Measurements from ENCODE around the gene AKNA. TPM values are rescaled to one million over a fixed set of nuclear protein-coding genes. Genes with fewer than 3 reads are reported as not detected.

Gene AKNA
- total RNA-seq, 1 donor from 2014 or later = 5.7 TPM

DNA sequence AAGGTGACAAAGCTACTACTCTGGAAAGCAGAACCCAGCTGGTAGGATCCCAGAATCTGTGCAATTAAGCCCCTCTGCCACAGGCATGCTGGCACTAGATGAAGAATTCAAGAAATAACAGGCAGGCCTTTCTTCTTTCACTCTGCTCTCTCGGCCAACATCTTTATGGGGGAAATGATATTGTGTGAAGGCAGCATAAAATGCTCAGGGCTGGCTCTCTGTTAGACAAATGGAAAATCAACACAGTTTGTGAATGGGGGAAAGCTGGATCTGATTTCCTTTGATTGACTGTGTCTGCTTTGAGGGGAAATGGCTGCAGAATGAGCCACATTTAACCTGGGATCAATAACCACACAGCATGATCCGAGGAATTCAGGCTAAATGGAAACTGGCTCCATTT, 29.1 kb upstream of the AKNA start:
- ATAC-seq = no peak

DNA sequence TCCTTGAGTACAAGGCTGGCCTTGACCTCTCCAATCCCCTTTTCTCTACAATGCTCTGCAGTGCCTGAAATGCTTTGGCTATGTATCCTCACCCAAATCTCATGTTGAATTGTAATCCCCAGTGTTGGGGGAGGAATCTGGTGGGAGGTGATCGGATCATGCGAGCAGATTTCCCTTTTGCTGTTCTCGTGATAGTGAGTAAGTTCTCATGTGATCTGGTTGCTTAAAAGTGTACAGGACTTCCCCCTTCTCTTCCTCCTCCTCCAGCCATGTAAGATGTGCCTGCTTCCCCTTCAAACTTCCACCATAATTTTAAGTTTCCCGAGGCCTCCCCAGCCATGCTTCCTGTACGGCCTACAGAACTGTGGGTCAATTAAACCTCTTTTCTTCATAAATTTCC, 28.5 kb upstream of the AKNA start:
- no peak for ATAC-seq

DNA sequence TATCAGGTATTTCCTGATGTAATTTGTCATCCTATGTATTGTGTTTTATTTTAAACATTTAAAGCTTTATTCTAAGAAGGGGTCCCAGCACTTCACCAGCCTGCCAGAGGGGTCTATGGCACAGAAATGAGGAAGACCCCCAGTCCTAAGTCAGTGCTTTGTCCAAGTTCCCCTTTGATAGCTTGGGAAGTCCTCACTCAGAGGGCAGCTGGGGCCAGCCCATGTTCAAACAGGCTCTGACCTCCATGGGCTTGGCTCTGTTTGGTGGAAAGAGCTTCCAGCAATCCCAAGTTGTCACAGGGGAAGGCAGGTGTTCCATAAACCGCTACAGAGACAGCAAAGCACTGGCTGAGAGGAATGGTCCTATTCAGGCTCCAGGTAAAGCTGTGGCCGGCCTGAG, 26.6 kb upstream of the AKNA start:
- ATAC-seq = no peak

DNA sequence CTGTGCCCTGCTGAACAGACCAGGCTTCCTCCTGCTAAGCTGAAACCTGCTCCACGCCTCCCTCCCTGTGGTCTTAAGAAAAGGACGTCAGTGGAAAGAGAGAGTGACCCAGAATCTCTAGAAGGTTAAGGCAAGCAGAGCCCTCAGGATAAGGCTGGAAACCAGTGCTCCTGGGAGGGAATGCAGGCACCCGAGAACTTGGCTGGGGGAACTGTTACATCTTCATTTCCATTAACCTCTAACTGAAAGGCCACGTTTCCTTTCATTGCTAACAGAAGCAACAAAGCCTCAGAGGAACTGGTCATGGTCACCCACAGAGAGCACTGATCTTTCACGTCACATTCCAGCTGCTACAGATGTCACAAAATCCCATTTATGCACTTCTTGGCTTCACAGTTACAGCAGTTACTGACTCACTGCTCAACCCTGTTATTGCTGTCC, 26.1 kb upstream of the AKNA start:
- no peak for ATAC-seq

DNA sequence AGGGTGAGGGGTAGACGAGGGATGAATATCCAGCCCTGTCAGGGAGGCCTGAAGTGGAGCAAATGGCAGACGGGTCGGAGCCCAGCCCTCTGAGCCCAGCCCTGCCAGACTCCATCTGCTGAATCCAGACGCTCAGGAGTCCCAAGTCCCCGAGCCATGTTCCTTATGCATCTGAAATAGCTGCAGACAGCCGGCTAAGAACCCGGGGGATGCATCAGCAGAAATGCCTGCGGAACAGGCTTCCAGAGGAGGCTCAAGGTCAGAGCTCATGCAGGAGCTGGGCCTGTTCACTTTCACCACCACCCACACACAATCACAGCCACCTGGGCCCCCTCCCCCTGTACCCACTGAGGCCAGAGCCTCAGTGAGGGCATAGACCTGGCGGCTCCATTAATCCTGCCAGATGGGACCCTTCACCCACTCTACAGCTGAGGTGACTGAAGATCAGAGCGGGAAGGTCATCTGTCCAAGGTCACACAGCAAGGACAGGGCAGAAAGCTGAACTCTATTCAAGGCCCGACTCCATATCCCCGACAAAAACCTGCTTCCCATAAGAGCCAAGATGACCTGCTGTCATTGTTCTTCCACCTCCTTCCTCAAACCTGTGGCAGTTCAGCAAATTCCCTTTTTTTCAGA, 24.4 kb upstream of the AKNA start:
- no peak for ATAC-seq

DNA sequence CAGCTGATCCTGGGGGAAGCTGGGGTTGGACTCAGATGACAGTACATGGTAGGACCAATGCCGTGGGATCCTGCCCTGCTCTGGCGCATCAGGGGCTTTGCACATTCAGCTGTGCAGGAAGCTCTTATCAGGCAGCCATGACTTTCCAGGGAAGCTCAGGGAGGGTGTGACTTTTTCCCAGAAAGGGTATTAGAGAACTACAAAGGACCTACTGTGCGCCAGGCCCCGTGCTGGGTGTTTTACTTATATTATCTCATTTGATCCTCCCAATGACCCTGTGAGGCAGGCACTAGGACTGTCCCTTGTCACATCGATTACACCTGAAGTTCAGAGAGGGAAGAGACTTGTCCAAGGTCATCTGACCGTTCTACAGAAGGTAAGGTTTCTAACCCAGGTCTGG, 23.7 kb upstream of the AKNA start:
- ATAC-seq = no peak

DNA sequence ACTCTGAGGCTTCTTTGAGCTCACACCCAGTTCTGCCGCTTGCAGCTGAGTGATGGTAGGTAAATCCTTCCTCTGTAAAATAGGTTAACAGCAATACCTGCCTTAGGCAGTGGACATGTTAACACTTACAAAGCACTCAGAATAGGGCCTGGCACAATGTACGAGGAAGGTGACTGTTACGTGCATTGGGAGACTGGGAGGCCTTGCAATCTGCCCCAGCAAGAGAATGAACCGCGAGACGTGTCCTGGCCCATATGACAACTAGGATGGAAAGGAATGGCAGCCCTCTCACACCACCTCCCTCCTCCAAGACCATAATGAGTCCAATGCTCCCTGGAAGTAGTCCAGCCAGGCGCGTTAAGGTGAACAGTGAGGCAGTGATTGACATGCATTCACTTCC, 23.1 kb upstream of the AKNA start:
- peak; percentile 85 for ATAC-seq

DNA sequence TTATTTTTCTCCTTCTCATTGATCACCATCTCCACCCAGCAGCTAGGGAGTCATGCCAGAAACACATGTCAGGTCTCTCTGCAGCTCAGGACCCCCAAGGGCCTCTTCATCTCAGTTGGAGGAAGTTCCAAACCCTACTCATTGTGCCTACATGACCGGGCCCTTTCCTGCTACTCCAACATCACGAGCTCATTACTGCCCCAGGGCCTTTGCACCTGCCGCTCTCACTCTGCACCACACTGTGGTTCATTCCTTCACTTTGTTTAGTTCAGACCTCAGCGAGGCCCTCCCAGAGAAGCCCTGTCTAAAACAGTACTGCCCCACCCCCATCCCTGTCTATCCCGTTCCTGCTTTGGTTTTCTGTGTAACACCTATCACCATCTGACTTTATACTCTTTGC, 22.1 kb upstream of the AKNA start:
- ATAC-seq = no peak

DNA sequence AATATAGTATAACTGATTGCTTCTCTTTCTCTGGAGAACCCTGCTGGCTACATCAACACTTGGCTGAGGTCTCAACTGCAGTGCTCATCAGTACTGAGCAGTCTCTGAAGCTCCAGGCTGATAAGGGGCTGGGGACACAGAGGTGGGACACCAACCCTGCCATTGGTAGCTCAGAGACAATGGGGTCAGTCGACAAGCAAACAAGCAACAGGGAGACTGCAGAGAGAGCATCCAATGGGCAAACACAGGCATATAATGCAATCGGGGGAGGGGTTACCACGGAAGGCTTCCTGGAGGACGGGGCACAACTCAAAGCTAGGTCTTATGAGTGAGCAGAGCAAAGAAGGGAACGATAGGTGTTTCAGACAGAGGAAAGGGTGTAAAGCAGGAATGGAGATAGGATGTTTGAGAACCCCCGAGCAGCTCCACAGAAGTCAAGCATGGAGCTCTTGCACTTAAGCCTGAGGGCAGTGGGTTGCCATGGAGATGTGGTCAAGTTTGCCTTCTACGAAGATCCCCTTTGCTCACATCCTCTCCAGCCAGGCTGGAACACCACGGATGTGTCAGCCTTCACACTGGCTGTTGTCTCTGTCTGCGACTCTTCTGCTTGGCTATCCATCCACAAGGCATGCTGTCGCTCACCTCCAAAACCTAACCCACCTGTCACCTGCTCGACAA, 21.5 kb upstream of the AKNA start:
- no peak for ATAC-seq

DNA sequence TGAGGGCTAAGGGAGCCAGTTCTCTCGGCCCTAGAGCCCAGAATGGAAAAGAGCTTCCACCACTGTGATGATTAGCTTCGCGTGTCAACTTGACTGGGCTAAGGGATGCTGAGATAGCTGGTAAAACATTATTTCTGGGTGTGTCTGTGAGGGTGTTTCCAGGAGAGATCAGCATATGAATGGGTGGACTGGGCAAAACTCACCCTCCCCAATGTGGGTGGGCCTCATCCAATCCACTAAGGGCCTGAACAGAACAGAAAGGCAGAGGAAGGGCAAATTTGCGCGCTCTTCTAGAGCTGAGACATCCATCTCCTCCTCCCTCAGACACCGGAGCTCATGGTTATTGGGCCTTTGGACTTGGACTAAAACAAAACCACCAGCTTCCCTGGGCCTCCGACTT, 20.9 kb upstream of the AKNA start:
- no peak for ATAC-seq

DNA sequence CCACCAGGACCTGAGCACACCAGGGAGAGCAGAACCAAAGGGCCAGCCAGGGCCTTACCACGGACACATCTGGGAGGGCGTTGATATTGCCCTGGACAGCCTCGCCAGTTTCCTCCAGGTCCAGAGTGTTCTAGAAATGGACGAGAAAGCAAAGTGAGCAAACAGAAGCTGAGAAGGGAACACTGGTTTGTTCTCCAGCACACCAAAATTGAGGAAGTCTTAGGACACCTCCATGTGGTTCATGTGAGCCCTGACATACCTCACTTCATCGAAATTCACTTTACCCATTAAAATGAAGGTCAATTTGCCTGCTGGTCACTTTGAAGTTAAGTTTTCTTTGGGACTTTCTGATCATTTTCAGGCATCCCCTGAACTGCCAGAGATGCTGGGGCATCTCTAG, 20.1 kb upstream of the AKNA start:
- no peak for ATAC-seq

DNA sequence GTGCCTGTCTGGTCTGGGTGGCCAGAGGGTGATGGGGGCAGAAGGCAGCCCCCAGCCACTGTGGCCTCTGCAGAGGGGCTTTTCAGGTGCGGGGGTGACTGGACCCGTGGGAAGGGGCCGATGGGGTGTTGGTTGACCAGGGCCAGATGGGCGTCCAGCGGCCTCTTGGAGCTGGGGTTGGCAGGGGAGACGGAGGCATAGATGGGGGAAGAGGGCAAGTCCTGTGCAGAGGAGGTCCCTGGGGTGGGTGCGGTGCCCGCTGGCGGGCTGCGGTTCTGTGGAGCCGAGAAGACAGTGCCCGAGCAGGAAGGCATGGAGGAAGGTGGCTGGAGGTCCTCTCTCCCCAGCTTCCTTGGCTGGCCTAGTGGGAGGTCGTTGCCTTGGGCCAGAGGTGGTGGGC, 18.7 kb upstream of the AKNA start:
- ATAC-seq = no peak

DNA sequence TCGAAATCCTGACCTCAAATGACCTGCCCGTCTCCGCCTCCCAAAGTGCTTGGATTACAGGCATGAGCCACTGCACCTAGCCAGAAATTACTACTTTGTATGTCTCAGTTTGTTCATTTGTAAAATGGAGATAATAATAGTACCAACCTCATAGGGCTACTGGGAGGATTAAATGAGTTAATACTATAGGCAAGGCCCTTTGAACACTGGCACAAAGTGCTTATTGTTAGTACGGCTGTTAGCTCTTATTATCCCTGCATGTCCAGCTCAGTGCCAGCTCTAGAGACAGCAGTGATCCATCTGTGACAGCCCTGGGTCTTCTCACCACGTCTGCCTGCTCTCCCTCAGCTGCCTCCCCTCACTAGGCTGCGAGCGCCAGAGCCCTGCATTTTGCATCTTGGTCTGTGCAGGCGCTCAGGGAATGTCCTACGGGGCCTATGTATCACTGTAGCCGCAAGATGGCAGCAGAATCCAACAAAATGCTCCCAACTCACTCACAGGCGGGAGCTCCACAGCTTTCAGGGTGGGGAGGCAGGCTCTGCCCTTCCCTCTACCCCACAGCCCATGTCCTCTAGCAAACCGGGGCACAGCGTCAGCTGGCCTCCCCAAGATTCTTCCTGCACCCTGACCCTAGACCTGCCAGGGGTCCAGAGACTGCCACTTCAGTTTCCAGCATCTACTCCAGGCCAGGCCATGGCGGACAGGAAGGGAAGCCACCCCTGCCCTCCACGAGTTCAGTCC, 17.7 kb upstream of the AKNA start:
- peak; percentile 83 for ATAC-seq

DNA sequence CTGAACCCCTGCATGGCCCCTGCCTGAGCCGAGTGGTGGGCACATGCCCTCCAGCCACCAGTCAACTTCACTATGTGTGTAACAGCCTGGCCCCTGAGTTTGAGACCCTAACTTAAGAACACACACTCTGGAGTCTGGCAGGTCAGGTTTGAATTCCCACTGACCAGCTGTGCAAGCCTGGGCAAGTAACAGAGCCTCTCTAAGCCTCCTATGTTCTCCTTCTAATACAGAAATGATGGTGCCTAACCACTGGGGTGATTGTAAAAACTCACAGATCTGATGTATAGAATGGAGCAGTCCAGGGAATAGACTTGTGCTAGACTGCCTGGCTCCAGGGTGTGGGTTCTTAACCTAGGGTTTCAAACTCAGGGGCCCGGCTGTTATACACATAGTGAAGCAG, 16.7 kb upstream of the AKNA start:
- ATAC-seq = no peak

DNA sequence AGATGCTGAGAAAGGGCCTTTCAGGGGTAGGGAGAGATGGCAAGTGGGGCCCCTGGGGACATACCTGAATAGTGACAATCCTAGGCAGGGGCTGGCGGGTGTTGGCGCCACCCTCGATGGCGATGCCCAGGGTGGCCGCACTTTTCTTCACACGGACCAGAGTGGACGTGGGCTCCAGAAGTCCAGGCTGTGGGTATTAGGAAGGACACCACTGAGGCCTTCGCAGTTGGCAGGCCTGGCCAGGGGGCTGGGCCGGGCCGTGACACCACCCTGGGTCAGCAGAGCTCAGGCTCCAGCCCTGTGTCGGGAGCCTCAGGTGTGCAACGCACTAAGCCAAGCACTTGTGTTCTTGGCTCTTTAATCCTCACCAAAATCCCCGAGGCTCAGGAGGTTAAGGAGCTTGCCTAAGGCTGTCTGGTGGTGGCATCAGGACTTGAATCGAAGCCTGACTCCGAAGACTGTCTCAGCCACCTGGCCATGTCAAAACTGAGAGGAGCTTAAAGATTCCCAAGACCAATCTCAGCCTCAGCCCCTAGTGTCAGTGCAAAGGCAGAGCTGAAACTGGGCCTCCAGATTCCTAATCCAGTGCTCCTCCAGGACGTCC, 15.5 kb upstream of the AKNA start:
- no peak for ATAC-seq

DNA sequence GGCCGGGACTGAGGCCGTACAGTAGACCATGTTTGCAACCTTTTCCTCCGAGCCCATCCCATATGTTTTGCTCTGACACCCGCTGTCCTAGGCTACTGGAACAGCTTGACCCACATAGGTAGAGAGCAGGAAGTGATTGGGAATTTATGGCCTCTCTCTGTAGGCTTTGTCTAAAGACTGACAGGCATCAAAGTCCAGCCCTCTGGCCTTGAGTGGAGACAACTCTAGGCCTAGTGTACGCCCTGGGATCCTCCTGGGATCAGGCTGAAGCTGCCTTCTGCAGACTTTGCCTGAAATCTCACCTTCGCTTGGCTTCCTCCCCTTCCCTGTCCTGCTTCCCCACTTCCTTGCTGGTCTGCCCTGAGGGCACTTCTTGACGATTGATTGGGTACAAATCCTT, 13.6 kb upstream of the AKNA start:
- no peak for ATAC-seq

DNA sequence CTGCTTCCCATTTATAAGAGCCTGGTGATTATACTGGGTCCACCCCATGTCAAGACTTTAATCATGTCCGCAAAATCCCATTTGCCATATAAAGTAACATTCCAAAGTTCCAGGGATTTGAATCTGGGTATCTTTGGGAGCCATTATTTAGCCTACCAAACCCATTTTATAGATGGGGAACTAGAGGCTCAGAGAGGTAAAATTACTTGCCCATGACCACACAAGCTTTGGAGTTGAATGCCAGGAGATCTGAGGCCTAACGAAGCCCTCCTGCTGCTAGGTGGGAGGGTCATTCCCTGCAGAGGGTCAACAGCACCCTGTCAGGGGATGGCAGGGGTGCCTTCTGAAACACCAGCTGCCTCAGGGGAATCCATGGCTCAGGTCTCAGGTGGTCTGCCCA, 13.0 kb upstream of the AKNA start:
- no peak for ATAC-seq

DNA sequence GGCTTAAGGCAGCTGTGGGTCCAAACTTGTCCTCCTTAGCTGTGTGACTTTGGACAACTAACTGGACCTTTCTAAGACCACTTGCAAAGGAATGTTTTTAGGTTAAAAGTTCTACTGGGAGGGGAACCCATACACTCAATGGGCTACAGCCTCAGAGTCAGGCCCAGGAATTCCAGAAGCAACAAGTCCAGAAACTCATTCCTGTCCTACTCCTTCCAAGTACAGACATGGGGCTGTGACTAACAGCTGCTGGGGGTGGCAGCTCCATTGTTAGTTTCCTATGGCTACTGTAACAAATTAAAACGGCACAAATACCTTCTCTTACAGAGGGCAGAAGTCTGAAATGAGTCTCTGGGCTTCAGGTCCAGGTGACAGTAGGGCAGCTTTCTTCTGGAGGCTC, 12.4 kb upstream of the AKNA start:
- ATAC-seq = no peak

DNA sequence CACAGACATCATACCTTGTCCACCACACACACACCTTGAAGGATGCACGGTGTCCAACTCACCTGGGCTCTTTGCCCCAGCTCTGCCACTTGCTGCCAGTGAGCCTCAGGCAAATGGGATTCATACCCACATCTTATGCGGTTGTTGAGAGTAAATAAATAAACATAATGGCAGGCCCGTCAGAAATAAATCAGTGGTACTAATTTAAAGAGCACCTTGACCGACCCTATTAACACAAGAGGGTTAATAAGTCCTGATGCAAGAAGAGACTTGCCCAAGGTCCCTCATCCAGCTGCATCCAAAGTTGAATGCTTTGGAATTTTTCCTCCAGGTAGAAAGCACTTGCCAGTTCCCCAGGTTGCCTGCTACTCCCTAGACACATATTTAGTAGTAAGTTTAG, 11.6 kb upstream of the AKNA start:
- ATAC-seq = no peak

DNA sequence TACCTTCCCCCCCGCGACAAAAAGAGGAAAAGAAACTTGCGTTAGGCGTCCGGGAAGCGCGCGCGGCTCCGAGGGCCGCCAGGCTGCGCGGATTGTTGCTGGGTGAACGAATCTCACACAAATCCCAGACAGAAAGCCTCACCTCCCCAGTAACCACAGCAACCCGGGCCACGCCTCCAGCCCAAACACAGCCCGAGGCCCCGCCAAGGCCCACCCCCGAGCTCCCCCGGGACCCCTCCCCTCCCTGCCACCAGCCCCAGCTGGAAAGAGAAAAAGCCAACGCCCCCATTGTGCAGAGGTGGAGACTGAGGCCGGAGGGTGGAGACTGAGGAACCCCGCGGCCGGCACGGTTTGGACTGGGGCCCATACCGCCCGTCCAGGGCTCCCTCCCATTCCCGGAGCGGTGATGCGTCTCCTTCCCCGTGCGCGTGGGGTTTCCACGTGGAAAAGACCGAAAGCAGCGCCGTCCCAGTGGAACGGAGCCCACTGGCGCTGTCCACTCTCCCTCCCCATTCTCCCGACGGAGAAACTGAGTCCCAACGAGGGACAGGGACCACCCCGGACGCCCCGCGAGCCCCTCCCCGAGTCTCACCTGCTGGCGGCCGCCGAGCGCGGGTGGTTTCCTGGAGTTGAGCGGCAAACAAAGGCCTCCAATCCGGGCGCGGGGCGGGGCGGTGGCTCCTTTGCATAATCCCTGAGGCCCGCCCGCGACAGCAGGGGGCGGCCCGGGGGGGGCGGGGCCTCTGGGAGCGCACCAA, 10.2 kb upstream of the AKNA start:
- ATAC-seq = peak; percentile 95

DNA sequence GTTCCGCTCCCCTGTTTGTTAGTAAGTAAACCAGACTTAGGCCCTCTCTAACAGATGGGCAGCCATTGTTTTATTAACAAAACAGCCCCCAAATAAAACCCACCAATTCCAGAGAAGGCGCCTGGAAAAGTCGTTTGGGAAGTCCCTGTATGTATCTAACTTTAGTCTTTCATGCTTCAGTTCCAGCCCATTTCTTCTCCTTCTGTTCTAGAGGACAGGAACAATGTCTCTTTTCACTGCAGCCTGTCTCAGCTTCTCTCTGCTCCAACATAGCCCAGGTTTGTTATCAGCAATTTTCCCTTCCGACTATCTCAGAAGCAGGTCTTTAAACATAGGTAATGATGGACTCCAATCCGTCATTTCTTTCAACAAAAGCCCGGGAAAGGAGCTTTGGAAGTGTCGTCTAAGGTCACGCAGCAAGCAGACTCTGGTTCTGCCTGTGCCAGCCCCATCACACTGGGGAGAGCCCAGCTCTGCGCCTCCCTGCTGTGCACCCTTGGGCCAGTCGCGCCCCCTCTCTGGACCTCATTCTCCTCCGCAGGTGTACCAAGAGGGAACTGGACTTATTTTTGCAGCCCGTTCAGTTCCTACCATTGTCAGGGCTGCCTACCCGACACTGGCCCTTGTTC, 9.6 kb upstream of the AKNA start:
- ATAC-seq = peak; percentile 19

DNA sequence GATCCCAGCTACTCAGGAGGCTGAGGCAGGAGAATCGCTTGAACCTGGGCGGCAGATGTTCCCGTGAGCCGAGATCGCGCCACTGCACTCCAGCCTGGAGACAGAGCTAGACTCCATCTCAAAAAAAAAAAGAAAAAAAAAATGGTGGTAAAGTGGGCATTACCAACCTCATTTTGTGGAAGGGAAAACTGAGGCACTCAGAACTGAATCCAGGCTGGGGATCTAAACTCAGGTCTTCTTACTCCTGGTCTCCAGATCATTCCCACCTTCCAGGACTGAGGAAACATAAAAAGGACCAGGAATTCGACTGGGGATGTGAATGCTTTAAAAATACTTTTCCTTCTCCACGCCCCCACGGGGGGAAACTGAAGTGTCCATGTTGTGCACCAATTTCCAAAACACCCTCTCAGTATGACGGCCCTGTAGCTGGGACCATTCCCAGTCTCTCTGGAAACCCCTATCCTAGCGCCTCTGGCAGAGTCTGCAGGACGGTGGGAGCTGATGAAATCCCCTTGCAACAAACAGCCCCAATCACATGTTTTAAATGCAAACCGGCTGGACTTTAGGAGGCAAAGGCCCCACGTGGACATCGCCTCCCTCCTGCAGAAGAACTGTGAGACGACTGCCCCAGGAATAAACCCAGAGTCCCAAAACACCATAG, 8.9 kb upstream of the AKNA start:
- no peak for ATAC-seq

Data from esophagus mucosa (tissue), 1 donor.